Kidney (tissue), 14 donors: ENCODE measurements around the gene RDH14. TPM values are rescaled to one million over a fixed set of nuclear protein-coding genes. Genes with fewer than 3 reads are reported as not detected.

ENCODE experiments used
- DNase-seq, 5 donors: peaks; one replicate each; pipeline ENCODE4 v3.0.0-alpha.2; 2013 to 2020
- FAIRE-seq: peaks from 2 replicates; lab custom pipeline; 2012; peaks lifted over from hg19 to GRCh38; lab: Jason Lieb, UNC
- H3K27ac ChIP-seq, 2 donors: one replicate each; pipeline ENCODE4 v1.7.0; 2013; ENCODE audit warnings: low read depth in 2 of 2, low read length in 2 of 2, inconsistent platforms in 1 of 2
- H3K27me3 ChIP-seq: one replicate; pipeline ENCODE4 v1.7.1; 2013; ENCODE audit warnings: low read length, inconsistent platforms; ENCODE audit not compliant: control insufficient read depth, insufficient read depth
- H3K36me3 ChIP-seq, 3 donors: one replicate each; pipeline versions ENCODE4 v1.7.0 to v1.7.1; 2013; ENCODE audit warnings: low read length in 3 of 3, control low read depth in 1 of 3, inconsistent platforms in 1 of 3; ENCODE audit not compliant: insufficient read depth in 3 of 3, control insufficient read depth in 2 of 3
- H3K4me1 ChIP-seq, 3 donors: one replicate each; pipeline versions ENCODE4 v1.7.0 to v1.7.1; 2013; ENCODE audit warnings: low read length in 3 of 3, inconsistent platforms in 1 of 3, low read depth in 1 of 3; ENCODE audit not compliant: control insufficient read depth in 2 of 3, insufficient read depth in 2 of 3
- H3K4me3 ChIP-seq, 3 donors: one replicate each; pipeline versions ENCODE4 v1.7.0 to v1.8.1; 2013; ENCODE audit warnings: low read length in 3 of 3, control low read depth in 1 of 3, inconsistent platforms in 1 of 3
- H3K9ac ChIP-seq, 3 donors: one replicate each; pipeline versions ENCODE4 v1.7.0 to v1.7.1; 2013; ENCODE audit warnings: low read length in 3 of 3, control low read depth in 1 of 3, inconsistent platforms in 1 of 3
- H3K9me3 ChIP-seq, 3 donors: one replicate each; pipeline versions ENCODE4 v1.7.0 to v1.7.1; 2013; ENCODE audit warnings: low read length in 3 of 3, control low read depth in 1 of 3, inconsistent platforms in 1 of 3; ENCODE audit not compliant: control insufficient read depth in 2 of 3, insufficient read depth in 1 of 3
- intact Hi-C: fragments of 100-400 bp; cut with DNase I; formaldehyde crosslinking; loops from one replicate; pipeline ENCODE4 v1.11.1; 2022
- polyA plus RNA-seq: library from polyadenylated mRNA; stranded (reverse); fragments of 350-450 nt; fragmentation: Illumina TruSeq; extraction: RNeasy Lipid Tissue Mini Kit (QIAGEN cat#74804); gene quantifications from one replicate; pipeline ENCODE4 v1.2.3, GENCODE V29; 2014; ENCODE audit warnings: low read depth, low replicate concordance; ENCODE audit not compliant: insufficient read depth
- total RNA-seq: library from RNA; stranded (reverse); fragmentation: NEBNext Ultra II Directional; extraction: Animal tissue kit (Norgen Biotek cat#: 25700); gene quantifications from one replicate; pipeline ENCODE4 v1.2.1, GENCODE V29; 2021
- TF ChIP-seq, protein P1 (sequence below): IDR thresholded peaks from 3 replicates; pipeline ENCODE4 v1.5.1; 2012; ENCODE audit warnings: mild to moderate bottlenecking, moderate library complexity, borderline replicate concordance; ENCODE audit not compliant: insufficient read depth; ENCODE audit errors: extremely low read depth
- donor health status: control.
- donor health status: control.
- donor health status: control.
- donor health status: control.
- donor health status: control.
- donor health status: DM: yes; HTN: yes; CAD: no.
- donor health status: Normal renal cell carcinoma (clear cell type).

RDH14 gene
- total and polyA plus RNA-seq, 2 donors from 2014 or later, result 22.1 to 31.6 TPM

DNA sequence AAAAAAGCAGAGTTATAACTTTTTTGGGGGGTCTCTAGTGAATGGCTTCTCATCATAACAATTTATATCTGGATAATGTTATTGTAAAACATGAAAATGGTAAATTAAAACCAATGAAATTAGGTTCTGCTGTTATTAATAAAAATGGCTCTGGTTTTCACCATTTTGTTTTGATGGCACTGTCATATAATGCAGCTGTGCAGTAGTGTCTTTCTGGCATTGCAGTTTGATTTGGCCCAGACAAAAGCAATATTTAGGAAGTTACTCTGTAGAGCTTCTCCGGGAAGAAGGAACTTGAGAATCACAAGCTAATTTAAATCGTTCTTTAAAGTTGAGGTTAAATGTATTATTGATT, 44.1 kb upstream of the RDH14 start:
- H3K9ac ChIP-seq, result no peak overlapping the region
- TF ChIP-seq, protein P1, sequence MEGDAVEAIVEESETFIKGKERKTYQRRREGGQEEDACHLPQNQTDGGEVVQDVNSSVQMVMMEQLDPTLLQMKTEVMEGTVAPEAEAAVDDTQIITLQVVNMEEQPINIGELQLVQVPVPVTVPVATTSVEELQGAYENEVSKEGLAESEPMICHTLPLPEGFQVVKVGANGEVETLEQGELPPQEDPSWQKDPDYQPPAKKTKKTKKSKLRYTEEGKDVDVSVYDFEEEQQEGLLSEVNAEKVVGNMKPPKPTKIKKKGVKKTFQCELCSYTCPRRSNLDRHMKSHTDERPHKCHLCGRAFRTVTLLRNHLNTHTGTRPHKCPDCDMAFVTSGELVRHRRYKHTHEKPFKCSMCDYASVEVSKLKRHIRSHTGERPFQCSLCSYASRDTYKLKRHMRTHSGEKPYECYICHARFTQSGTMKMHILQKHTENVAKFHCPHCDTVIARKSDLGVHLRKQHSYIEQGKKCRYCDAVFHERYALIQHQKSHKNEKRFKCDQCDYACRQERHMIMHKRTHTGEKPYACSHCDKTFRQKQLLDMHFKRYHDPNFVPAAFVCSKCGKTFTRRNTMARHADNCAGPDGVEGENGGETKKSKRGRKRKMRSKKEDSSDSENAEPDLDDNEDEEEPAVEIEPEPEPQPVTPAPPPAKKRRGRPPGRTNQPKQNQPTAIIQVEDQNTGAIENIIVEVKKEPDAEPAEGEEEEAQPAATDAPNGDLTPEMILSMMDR, result no peak
- no peaks in the 10 kb centered on the region for H3K4me1 ChIP-seq
- DNase-seq, result no peak
- no peaks in the 10 kb centered on the region for H3K9me3 ChIP-seq
- no peaks in the 10 kb centered on the region for H3K36me3 ChIP-seq
- no peak overlapping the region for H3K4me3 ChIP-seq
- intact Hi-C loops, result no loop called here
- no peaks in the 10 kb centered on the region for H3K27me3 ChIP-seq
- FAIRE-seq, result no peak
- H3K27ac ChIP-seq, result no peak overlapping the region

DNA sequence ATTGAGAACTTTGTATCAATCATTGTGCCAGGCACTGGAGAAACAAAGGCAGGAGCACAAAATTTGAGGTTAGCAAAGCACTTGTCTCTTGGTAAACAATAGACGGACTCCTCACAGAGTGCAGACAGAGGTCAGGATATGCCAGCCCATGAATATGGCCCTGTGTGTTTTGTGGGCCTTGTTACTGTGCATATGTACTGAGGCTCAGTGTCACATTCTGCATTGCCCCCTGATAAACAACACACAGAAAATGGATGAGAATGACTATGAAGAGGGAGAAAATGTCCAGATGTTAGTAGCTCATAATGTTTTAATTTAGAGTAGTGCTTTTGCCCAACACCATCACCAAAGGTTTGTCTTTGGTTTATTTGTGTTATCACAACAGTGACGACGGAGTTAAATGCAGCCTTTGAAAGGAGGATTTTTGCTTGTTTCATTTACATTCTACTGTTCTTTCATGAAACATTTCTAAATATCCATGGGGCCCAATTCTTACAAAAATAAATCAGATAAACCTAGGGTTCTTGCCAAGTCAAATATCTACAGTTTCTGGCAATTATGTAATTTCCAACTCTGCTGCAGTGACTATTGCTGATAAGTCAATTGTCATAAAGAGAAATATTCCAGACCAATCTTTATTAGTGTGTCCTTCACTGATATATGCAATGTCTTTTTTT, 43.5 kb upstream of the RDH14 start:
- intact Hi-C loops, result no loop called here
- no peaks in the 10 kb centered on the region for H3K4me1 ChIP-seq
- no peaks in the 10 kb centered on the region for H3K27me3 ChIP-seq
- DNase-seq (no peak), FAIRE-seq (no peak)
- H3K9me3 ChIP-seq, result no peaks in the 10 kb centered on the region
- TF ChIP-seq, protein P1, result no peak
- H3K4me3 ChIP-seq, result no peak overlapping the region
- H3K9ac ChIP-seq, result no peak overlapping the region
- H3K36me3 ChIP-seq, result no peaks in the 10 kb centered on the region
- no peak overlapping the region for H3K27ac ChIP-seq

DNA sequence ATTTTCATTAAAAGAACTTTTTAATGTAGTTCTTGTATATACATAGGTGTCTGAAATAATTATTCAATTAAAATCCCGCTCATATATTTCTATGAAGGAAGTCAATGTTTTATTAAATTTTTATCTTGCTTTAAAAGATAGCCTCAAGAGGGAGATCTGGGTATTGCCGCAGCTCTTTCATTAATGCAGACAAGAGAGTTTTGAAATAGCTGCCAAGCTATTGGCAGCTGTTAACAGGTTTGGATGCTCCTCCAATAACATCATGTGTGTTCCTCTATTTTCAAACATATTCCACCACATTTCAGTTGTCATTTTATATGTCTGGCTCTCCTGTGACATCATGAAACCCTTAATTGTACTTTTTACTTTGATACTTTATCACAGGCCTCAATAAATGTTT, 41.8 kb upstream of the RDH14 start:
- TF ChIP-seq, protein P1, result no peak
- Histone ChIP-seq H3K9ac (no peak overlapping the region), H3K4me1 (no peaks in the 10 kb centered on the region), H3K4me3 (no peak overlapping the region), H3K27me3 (no peaks in the 10 kb centered on the region), H3K27ac (no peak overlapping the region), H3K36me3 (no peaks in the 10 kb centered on the region), H3K9me3 (no peaks in the 10 kb centered on the region)
- DNase-seq (no peak), FAIRE-seq (no peak)
- intact Hi-C loops, result no loop called here

DNA sequence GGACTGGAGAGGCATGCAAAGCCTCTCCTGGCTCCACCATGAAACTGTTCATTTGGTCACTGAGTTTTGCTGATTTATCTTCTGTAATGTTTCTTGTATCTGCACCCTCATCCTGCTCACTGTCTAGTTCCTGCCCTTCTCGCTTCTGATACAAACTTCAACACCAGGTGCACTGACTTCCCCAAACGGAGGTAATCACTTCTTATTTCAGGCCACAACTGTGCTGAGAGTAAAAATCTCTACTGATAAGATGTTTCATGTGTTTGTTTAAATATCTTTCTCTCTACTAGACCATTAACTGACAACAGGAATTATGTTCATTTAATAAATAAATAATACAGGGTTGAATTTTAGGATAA, 39.8 kb upstream of the RDH14 start:
- H3K4me1 ChIP-seq, result no peaks in the 10 kb centered on the region
- H3K36me3 ChIP-seq, result no peaks in the 10 kb centered on the region
- DNase-seq (no peak), FAIRE-seq (no peak)
- TF ChIP-seq, protein P1, result no peak
- H3K27ac ChIP-seq, result no peak overlapping the region
- no peak overlapping the region for H3K4me3 ChIP-seq
- intact Hi-C loops, result no loop called here
- H3K27me3 ChIP-seq, result no peaks in the 10 kb centered on the region
- H3K9me3 ChIP-seq, result no peaks in the 10 kb centered on the region
- H3K9ac ChIP-seq, result no peak overlapping the region
